Loucy (cell line): ENCODE results near the gene LRP10.
A peak's percentile ranks its signal among the peaks of the same experiment; 100 is the strongest.

Experiments
- H2AFZ ChIP-seq: fragments of 200-600 bp; sonication (generic); 2 replicates; pipeline ENCODE4 v1.6.0; 2016; ENCODE audit warnings: antibody characterized with exemption, mild to moderate bottlenecking, low read length, moderate library complexity
- H3F3A ChIP-seq: fragments of 200-600 bp; 2 replicates; pipeline ENCODE4 v1.6.0; 2016; ENCODE audit warnings: antibody characterized with exemption, low read depth, mild to moderate bottlenecking
- H3K27me3 ChIP-seq: fragments of 200-600 bp; sonication (generic); 2 replicates; pipeline ENCODE4 v1.6.1; 2014; ENCODE audit warnings: low read length, mild to moderate bottlenecking; ENCODE audit not compliant: insufficient read depth, poor library complexity, severe bottlenecking
- H3K36me3 ChIP-seq: fragments of 200-600 bp; sonication (generic); 2 replicates; pipeline ENCODE4 v1.6.1; 2016; ENCODE audit warnings: low read length; ENCODE audit not compliant: insufficient read depth
- H3K4me1 ChIP-seq: fragments of 200-600 bp; sonication (generic); 2 replicates; pipeline ENCODE4 v1.5.1; 2014; ENCODE audit warnings: low read length, mild to moderate bottlenecking; ENCODE audit not compliant: insufficient read depth, poor library complexity, severe bottlenecking
- H3K4me2 ChIP-seq: fragments of 200-600 bp; sonication (generic); 2 replicates; pipeline ENCODE4 v1.6.0; 2014; ENCODE audit warnings: antibody characterized with exemption, low read length, low read depth, mild to moderate bottlenecking; ENCODE audit not compliant: poor library complexity, severe bottlenecking
- H3K4me3 ChIP-seq: fragments of 200-600 bp; sonication (generic); 2 replicates; pipeline ENCODE4 v1.5.1; 2014; ENCODE audit warnings: low read length, mild to moderate bottlenecking, mixed read lengths; ENCODE audit not compliant: poor library complexity, severe bottlenecking
- H3K79me2 ChIP-seq: fragments of 200-600 bp; sonication (generic); 2 replicates; pipeline ENCODE4 v1.6.1; 2014; ENCODE audit warnings: low read length; ENCODE audit not compliant: insufficient read depth
- H3K9ac ChIP-seq: fragments of 200-600 bp; sonication (generic); 2 replicates; pipeline ENCODE4 v1.6.0; 2014; ENCODE audit warnings: mild to moderate bottlenecking, low read depth, low read length, moderate library complexity; ENCODE audit not compliant: poor library complexity, severe bottlenecking
- H3K9me2 ChIP-seq: fragments of 200-600 bp; sonication (generic); replicated peaks from 2 replicates; pipeline ENCODE4 v1.6.1; 2016; ENCODE audit warnings: low read depth, low read length, mixed read lengths
- H3K9me3 ChIP-seq: fragments of 200-600 bp; sonication (generic); 2 replicates; pipeline ENCODE4 v1.6.1; 2014; ENCODE audit warnings: mild to moderate bottlenecking, antibody characterized with exemption, low read length, low read depth; ENCODE audit not compliant: insufficient read depth
- H4K20me1 ChIP-seq: fragments of 200-600 bp; sonication (generic); 2 replicates; pipeline ENCODE4 v1.6.0; 2014; ENCODE audit warnings: antibody characterized with exemption, low read length, mild to moderate bottlenecking; ENCODE audit not compliant: insufficient read depth, poor library complexity, severe bottlenecking
- EZH2phosphoT487 ChIP-seq: fragments of 200-600 bp; IDR thresholded peaks from 2 replicates; pipeline ENCODE4 v1.6.1; 2018; ENCODE audit warnings: antibody characterized with exemption, mild to moderate bottlenecking, moderate library complexity, borderline replicate concordance
- TF ChIP-seq, protein P1 (sequence below): fragments of 200-600 bp; sonication (generic); conservative IDR thresholded peaks from 2 replicates; pipeline ENCODE4 v1.5.1; 2014; ENCODE audit warnings: mild to moderate bottlenecking, antibody characterized with exemption, low read length

Gene LRP10

DNA sequence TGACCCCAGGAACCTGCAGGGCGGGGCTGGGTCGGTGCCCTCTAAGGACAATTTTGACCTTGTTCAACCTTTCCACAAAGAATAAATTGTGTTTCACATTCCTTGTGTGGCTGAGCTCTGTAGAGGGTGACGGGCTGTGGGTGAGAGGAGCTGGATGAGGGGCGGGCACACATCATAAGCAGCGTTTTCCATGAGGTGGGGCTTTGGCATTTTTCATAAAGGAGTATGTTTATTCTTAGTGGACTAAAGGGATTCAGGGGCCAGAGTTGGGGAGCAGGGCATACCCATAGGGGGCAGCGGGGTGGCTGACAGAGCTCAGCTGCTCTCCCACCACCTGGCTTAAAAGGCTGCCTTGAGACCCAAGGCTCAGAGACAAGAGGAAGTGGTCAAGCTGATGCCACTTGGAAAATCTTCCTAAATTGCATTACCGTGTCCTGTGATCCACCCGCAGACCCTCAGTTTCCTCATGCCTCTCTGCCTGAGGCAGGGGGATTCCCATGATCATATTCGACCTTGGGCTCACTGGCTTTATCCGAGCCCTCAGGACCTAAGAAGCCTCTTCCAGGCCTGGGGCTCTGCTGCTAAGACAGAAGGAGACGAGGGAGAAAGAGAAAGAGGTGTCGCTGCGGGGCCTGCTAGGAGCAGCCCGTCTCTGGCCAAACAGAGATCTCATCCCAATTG is 23.7 kb upstream of the LRP10 start:
- Histone ChIP-seq H3K4me2 (no peak overlapping the region), H3K9ac (no peak overlapping the region), H3K4me3 (no peak overlapping the region)

DNA sequence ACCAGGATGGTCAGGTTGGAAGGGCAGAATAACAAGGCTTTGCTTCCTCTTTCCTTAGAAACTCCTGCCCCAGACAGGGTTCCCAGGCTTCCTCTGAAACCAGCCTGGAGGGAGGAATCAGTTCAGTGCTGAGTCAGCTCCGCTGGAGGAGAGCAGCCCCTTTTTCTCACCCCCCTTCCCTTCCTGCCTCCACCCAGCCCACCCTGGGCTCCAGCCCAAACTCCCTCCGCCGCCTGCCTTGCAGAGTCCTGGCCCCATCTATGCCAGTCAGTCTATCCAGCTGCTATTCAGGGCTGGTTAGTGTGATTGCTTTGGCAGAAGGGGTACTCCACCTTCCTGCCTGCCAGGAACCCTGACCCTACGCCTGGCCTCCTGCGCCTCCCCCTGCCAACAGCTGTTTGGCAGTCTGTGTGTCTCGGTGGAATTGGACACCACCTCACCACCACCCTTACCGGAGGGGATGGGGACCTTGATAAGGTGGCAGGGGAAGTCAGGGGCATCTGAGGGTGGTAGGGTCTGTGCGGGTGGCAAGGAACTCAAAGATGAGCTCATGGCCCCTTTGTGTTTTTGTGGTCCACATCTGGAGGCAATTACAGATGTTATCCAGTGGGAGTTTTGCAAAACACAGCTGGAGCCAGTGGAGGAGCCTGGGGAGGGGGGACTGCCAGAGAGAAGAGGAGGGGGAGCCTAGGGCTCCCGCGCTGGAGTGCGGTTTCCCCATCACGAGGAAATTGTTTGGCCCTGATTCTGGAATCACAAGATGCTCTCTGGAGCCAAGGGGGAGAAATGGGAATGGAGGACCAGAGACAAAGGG is 23.0 kb upstream of the LRP10 start:
- Histone ChIP-seq H3K9ac (no peak overlapping the region), H3K9me3 (no peaks in the 10 kb centered on the region), H3K4me1 (peaks cover 17% of the 10 kb centered on the region), H3K27me3 (peaks cover 4% of the 10 kb centered on the region), H4K20me1 (no peaks in the 10 kb centered on the region), H3K9me2 (no peaks in the 10 kb centered on the region), H3F3A (no peaks in the 10 kb centered on the region), H2AFZ (no peak overlapping the region), H3K4me3 (no peak overlapping the region), H3K4me2 (no peak overlapping the region), H3K36me3 (no peaks in the 10 kb centered on the region), H3K79me2 (no peaks in the 10 kb centered on the region)
- TF ChIP-seq EZH2phosphoT487: no peak
- TF ChIP-seq, protein P1, sequence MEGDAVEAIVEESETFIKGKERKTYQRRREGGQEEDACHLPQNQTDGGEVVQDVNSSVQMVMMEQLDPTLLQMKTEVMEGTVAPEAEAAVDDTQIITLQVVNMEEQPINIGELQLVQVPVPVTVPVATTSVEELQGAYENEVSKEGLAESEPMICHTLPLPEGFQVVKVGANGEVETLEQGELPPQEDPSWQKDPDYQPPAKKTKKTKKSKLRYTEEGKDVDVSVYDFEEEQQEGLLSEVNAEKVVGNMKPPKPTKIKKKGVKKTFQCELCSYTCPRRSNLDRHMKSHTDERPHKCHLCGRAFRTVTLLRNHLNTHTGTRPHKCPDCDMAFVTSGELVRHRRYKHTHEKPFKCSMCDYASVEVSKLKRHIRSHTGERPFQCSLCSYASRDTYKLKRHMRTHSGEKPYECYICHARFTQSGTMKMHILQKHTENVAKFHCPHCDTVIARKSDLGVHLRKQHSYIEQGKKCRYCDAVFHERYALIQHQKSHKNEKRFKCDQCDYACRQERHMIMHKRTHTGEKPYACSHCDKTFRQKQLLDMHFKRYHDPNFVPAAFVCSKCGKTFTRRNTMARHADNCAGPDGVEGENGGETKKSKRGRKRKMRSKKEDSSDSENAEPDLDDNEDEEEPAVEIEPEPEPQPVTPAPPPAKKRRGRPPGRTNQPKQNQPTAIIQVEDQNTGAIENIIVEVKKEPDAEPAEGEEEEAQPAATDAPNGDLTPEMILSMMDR: no peak

More for the DNA sequence above, 23.7 kb upstream of the LRP10 start:
- peaks cover 12% of the 10 kb centered on the region for H3K4me1 ChIP-seq
- H3K9me3 ChIP-seq: no peaks in the 10 kb centered on the region
- no peaks in the 10 kb centered on the region for H3K9me2 ChIP-seq
- no peak overlapping the region for H2AFZ ChIP-seq
- no peaks in the 10 kb centered on the region for H3K79me2 ChIP-seq
- no peaks in the 10 kb centered on the region for H3K36me3 ChIP-seq
- H4K20me1 ChIP-seq: no peaks in the 10 kb centered on the region
- no peaks in the 10 kb centered on the region for H3F3A ChIP-seq
- TF ChIP-seq, protein P1: peak; percentile 43; the same call in 1 of the 2 replicates
- no peak for TF ChIP-seq EZH2phosphoT487
- peaks cover 4% of the 10 kb centered on the region for H3K27me3 ChIP-seq

DNA sequence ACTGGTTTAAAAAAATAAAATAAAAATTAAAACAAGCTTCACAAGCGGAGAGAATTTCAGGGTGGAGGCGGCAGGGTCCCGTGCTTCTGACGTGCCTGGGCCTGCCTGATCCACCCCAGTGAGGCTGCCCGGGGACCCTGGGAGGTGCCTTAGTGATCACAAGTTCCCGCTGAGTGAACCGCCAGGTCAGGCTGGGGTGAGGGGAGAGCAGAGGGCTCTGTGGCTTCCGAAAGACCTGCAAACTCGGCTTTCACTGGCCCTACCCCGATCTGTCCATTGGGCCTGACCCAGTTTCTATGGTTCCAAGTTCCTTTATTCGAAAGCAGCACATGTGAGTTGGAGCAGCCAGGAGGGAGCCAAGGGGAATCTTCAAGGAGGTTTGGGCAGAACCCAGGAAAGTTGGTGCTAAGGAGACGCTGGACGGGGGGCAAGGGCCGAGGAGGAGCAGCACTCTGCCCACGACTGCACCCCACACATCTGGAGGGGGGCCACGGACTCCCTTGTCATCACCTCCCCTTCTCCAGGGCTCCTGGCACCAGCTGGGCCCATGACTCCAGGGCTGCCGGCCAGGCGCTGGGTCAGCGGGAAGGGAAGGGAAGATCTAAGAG is 22.2 kb upstream of the LRP10 start:
- TF ChIP-seq EZH2phosphoT487: no peak
- TF ChIP-seq, protein P1: no peak
- Histone ChIP-seq H4K20me1 (no peaks in the 10 kb centered on the region), H3F3A (no peaks in the 10 kb centered on the region), H3K27me3 (peaks cover 8% of the 10 kb centered on the region), H3K4me2 (no peak overlapping the region), H3K9me2 (no peaks in the 10 kb centered on the region), H3K9ac (no peak overlapping the region), H3K36me3 (no peaks in the 10 kb centered on the region), H3K79me2 (no peaks in the 10 kb centered on the region), H3K4me1 (peaks cover 17% of the 10 kb centered on the region), H2AFZ (no peak overlapping the region), H3K9me3 (no peaks in the 10 kb centered on the region), H3K4me3 (no peak overlapping the region)
